ENCODE measurements around the gene PITX2.
"Not testable (repeated sequence)": the region's sequence is repeated elsewhere in the genome, so short reads cannot be mapped to it uniquely, and the experiment has no call there.

Gene PITX2

DNA sequence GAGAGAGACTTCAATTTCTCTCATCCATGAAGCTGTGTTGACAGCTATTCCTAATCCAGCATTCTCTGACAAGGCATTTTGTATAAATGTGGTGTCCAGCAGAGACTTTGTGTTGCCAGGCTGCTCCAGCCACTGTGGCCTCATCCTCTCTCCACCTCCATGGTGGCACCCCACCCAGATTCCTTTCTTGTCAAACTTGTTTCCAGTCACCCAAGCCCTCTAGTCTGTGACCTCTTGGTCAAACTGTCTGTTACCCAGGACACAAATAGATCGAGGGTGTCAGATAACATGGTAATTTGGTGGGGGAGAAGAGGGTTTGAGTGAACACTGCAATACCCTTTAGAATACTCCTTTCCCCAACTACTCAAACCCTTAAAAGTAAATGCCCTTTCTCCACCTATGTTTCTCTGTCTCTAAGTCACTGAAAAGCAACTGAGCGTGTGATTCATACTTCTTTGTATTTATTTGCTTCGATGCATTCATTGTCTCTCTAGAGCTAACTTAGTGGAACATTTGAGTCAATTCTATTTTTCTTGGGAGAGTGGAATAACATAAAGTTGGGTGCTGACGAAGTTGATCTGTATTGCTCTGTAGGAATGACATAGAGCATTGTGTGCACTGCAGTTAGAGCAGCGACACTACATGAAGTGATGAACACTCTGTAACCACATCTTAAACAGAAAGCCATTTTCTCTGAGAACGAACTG lies 13.7 kb downstream of the PITX2 start:
- no peak for DNase-seq

DNA sequence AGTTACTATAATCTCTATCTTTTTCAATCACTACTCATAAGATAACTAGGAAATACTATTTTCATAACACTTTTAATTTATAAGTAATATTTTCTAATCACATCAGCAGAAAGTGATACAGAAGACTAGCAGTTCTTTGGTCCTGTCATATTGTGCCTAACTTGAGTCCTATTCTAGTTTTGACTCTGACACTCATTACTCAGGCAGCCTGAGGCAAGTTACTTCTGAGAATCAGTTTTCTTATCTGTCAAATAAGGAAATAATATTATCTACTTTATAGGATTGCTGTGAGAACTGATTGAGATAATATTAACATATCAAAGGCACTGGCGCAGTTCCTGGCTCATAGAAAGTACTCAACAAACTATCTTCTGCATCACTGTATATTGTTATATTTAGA lies 17.8 kb downstream of the PITX2 start:
- no peak for DNase-seq

DNA sequence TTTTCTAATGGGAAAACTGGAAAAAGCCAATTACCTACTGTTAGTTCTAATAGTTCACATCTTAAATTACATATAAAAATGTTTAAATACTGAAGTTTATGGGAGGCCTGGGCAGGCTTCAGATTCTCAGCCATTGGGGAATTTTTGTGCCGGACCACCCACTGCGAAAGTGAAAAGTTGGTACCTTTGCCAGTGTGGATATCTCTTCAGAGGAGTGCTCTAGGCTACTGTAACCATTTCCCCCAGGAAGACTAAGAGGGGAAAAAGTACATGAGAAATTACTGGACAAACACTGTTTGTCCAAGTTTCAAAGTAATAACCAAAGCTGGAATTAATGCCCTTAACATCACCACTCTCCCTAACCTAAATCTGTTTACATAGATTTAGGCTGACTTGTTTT lies 20.8 kb downstream of the PITX2 start:
- no peak for DNase-seq

DNA sequence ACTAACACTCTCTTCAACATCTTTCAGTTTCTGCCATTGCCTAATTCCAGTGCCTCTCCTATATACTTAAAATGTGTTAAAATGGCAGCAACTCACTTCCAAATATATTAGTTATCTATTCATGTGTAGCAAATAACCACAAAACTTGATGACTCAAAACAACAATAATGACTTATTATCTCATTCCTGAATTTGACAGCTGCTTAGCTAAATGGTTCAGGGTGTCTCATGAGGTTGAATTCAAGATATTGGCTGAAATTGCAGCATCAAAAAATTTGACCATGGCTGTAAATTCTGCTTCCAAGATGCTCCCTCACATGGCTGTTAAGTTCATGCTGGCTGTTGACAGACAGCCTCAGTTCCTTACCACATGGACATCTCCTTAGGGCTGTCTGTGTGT lies 25.3 kb downstream of the PITX2 start:
- DNase-seq = no peak

DNA sequence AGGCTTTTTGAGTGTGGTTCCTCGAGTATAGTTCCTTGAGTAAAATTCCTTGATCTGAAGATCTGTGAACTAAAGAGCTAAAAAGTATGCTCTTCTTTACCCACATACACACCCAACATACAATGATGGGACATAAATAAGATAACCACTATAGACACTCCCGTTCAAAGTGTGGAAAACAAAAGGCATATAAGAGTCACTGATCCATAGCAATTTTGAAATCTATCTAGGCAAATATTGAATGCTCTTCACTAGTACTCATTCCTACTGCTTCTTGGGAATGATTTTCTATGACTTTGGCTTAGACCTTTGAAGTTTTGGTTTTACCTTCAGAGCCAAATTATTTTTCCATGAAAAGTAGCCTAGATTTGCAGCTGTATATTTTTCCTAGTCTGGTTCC lies 26.4 kb downstream of the PITX2 start:
- DNase-seq = no peak

DNA sequence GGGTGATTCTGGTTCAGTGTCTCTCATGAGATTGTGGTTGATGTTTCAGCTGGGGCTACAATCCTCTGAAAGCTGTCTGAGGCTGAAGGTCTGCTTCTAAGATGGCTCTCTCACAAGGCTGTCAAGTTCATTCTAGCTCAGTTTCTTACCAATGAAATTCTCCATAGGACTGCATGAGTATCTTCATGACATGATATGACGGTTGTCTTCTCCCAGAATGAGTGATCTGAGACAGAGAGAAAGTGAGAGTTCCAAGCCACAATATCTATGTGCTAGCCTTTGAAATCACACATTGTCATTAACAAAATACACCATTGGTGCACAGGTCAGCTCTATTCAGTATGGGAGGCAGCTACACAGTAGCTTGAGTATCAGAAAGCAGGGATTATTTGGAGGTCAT lies 27.3 kb downstream of the PITX2 start:
- no peak for DNase-seq

DNA sequence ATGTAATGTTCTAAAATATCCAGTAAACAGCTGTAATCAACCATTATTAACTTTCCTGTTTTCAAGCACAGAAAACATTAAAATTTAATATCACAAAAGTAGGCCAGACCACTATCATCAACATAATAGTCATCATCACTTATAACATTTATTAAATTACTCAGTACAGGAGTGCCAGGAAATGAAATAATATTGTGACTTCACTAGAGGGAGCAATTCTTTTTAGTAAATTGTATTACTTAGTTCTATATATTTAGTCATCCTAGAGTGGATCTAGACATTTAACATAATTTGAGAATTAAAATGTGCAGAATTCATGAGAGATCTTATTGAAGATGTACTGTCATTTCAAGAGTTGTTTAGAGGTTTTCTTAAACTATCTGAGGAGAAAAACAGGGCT lies 33.6 kb downstream of the PITX2 start:
- no peak for DNase-seq

DNA sequence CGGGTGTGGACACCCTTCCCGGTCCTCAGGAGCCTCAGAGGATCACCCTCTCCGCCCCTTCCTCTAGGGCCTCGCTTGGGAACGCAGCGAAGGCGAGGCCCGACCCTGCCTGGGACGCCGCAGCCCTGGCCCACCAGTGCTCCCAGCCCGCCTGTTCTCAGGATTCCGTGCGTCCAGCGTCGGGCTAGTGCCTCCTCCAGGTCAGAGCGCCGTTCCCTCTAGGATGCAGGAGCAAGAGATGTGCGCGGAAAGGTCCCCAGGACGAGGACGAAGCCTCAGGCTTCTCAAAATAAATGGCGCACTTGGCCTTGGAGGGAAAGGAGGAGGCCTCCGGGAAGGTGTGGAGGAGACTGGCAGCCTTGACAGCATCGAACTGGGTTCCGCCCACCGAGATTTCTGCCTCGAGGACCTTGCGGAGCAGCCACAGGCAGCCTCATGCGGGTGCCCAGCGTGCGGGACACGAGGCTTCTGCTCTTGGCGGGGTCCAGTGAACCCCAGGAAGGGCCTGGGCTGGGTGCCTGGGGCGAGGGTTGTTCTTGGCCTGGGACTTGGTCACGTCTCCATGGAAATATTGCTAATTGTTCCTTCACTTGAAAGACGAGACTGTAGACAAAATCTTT lies 35.1 kb downstream of the PITX2 start:
- DNase-seq = no peak

DNA sequence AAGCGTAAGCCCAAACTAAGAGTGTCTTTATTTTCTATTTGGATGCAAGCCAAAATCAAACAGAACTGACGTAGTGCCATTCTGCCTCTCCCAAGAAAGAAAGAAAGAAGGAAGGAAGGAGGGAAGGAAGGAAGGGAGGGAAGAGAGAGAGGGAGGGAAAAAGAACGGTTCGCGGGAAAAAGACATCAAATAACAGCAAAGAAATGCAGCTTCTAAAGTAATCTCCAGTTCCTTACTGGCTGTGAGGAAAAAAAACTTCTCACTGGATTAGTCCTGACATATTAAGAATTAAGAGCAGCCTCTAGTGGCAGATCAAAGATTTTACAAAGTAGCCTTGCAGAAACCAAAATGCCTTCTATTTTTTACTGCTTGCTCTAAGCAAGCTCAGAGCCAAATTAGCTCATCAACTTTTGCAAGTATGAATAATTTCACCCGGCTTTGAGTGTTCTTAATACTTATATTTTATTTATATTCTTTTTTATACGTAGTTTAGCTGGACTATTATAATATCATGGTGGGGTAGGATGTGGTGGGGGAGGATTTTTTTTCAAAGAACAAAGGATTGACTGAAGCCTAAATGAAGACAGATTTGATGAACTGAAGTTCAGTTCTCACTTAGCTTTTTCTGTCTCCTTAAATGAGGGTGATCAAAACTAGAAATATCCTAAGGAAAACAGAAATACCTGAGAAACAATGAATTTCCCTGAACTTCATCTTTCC lies 36.6 kb downstream of the PITX2 start:
- DNase-seq = no peak

DNA sequence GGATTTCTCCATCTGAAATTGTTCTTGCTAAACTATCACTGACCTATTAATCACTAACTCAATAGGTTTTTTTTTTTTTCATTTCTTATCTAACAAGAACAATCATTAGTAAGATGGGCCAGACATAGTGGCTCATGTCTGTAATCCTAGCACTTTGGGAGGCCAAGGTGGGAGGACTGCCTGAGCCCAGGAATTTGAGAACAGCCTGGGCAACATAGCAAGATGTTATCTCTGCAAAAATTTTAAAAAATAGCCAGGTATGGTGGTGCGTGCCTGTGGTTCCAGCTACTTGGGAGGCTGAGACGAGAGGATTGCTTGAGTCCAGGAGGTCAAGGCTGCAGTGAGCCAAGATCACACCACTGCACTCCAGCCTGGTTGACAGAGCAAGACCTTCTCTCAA lies 46.2 kb downstream of the PITX2 start:
- not testable (repeated sequence) for DNase-seq

Measured in T1000 (cell line).